LNCAP (cell line): Measurements from ENCODE around the gene TM7SF2.

Source experiments
- TF ChIP-seq, protein P1 (sequence below): fragments of 450-650 bp; IDR thresholded peaks from 2 replicates; pipeline ENCODE4 v1.5.1; 2017; ENCODE audit warnings: mild to moderate bottlenecking

Gene TM7SF2

GRCh38 chr11:65069217-65069616 lies 42.5 kb upstream of the TM7SF2 start:
- TF ChIP-seq, protein P1, sequence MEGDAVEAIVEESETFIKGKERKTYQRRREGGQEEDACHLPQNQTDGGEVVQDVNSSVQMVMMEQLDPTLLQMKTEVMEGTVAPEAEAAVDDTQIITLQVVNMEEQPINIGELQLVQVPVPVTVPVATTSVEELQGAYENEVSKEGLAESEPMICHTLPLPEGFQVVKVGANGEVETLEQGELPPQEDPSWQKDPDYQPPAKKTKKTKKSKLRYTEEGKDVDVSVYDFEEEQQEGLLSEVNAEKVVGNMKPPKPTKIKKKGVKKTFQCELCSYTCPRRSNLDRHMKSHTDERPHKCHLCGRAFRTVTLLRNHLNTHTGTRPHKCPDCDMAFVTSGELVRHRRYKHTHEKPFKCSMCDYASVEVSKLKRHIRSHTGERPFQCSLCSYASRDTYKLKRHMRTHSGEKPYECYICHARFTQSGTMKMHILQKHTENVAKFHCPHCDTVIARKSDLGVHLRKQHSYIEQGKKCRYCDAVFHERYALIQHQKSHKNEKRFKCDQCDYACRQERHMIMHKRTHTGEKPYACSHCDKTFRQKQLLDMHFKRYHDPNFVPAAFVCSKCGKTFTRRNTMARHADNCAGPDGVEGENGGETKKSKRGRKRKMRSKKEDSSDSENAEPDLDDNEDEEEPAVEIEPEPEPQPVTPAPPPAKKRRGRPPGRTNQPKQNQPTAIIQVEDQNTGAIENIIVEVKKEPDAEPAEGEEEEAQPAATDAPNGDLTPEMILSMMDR = no peak

DNA sequence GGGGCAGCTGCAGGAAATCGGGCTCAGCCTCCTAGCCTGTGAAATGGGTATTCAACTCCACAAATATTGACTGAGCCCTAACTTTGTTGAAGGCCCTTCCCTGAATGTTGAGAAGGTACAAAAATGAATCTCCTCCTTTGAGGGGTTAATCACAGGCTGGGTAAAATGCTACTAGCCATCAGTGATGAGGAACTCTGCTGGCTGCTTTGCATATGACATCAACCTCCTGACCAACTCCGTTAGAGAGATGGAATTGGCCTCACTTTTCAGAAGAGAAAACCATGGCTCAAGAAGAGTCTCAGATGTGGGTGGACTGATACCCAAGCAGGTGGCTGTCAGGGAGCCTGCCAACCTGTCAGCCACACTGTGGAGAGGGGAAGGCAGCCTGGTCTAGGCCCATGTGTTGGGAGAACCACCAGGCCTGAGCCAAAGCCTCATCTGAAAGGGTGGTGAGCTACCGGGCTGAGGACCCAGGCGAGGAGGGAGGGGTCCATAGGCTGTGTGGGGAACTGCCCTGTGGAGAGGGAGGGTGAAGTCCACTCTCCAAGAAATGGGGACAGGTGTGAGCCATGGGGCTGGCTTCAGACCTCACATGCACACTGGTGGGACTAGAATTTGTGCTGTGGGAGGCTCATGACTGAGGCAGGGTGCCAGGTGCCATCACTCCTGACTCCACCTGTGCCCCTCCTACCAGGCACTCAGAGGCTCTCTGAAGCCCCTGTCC lies 39.6 kb upstream of the TM7SF2 start:
- TF ChIP-seq, protein P1 = no peak

GRCh38 chr11:65072631-65072966 lies 39.1 kb upstream of the TM7SF2 start:
- TF ChIP-seq, protein P1 = no peak

DNA sequence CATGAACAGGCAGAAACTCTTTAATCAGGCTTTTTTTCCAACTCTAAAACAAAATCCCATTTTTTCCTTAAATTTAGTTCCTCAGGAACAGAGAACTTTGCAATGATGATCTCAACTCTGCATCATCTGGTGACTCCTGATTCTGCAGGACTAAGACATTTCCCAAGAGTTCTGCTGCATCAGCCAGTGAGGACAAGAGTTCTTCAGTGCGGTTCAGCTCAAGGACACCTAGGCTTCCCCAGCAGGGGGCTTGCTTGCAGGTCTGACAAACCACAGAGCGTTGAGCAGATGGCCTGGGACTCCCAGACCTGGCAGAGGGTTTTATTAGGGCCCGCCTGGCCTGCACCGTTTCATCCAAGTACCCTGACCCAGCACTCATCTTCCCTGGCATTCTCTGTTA lies 34.2 kb upstream of the TM7SF2 start:
- TF ChIP-seq, protein P1 = no peak

GRCh38 chr11:65078151-65078550 lies 33.5 kb upstream of the TM7SF2 start:
- TF ChIP-seq, protein P1 = peak; percentile 61

DNA sequence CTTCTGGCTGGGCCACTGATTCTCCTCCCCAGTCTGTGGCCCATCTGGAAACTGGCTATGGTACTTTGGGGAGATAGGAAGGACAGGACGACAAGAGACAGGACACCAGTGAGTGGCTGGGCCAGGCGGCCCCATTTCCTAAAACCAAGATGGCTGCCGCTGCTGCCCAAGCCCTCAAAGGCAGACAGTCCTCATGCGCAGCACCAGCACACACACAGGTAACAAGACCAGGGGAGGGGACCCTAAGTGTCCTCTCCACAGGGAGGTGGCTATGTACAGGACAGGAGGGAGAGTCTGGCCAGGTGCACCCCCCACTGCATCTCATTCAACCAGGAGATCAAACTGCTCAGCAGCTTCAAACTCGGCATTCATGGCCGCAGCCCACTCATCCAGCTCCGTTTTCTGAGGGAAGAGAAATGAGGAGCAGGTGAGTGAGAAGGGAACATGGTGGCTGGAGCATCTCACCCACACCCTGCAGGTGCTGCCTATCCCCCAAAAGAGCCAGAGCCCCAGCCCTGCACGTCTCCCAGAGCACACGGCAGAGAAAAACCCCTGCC lies 32.8 kb upstream of the TM7SF2 start:
- TF ChIP-seq, protein P1 = no peak

- TF ChIP-seq, protein P1 = no peak
Measured at GRCh38 chr11:65083134-65083833, 28.4 kb upstream of the TM7SF2 start.
